ENCODE data around the gene RXRA.

The RXRA gene

DNA sequence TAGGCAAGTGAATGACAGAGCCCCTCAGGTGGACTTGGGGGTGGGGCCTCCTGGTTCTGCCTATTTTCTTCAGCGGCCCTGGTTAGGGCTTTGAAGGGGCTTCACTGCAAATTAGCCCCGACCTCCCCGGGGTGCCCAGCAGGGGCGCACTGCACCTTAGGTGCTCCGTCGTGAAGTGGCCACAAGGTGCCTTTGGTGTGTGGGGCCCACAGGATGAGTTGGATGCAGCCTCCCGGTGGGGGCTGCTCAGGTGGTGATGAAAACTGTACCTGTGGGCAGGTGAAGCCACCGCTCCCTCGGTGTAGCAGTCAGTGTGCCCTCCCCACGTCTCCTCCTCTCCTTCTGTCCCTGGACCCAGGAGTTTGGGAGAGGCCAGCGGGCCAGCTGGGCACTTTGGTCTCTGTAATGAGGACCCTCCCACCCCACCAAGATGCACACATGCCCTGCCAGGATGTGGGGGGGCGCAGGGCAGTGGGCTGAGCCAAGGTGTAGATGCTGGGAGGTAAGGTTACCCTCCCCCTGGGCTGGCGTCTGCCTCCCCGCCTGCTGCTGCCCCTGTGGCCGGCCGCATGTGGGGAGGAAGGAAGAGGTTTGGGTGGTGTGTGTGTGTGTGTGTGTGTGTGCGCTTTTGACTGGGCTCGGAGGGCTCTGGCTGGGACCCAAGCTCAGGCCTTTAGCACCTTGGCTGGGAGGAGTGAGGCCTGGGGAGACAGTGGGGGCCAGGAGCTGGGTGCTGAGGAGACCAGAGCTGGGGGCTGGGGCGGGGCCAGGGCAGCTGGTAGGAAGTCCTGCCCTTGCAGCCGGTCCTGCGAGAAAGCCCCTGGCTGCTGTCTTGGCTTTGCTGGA, 55.6 kb downstream of the RXRA start:
- TF ChIP-seq, protein P1, sequence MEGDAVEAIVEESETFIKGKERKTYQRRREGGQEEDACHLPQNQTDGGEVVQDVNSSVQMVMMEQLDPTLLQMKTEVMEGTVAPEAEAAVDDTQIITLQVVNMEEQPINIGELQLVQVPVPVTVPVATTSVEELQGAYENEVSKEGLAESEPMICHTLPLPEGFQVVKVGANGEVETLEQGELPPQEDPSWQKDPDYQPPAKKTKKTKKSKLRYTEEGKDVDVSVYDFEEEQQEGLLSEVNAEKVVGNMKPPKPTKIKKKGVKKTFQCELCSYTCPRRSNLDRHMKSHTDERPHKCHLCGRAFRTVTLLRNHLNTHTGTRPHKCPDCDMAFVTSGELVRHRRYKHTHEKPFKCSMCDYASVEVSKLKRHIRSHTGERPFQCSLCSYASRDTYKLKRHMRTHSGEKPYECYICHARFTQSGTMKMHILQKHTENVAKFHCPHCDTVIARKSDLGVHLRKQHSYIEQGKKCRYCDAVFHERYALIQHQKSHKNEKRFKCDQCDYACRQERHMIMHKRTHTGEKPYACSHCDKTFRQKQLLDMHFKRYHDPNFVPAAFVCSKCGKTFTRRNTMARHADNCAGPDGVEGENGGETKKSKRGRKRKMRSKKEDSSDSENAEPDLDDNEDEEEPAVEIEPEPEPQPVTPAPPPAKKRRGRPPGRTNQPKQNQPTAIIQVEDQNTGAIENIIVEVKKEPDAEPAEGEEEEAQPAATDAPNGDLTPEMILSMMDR (IDR thresholded peaks at IDR 0.05; ENCODE audit: borderline replicate concordance, control extremely low read depth, extremely low read depth, insufficient read depth, missing control alignments): peak; percentile 9
- DNase-seq (ENCODE audit: low spot score): peak; percentile 71
- in situ Hi-C loops (cut with MboI; ENCODE audit: low sequenced_read_pairs, unreplicated experiment): no loop called here

DNA sequence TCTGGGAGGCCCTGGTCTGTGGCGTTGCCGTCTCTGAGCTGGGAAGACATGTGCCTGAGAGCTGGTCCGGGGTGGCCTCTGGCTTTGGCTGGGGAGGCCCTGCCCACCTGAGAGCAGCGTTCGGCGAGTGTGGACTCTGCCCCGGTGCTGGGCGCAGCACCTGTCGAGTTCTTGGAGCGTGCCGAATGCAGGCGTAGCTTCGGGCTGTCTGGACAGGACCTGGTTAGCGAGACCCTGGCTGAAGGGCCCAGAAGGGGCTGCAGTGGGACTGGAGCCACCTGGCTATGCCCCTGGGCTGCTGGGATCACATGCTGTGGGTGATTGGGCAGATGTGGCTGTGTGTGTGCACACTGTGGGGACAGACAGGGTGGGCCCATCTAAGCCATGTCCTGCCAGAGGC, 56.5 kb downstream of the RXRA start:
- TF ChIP-seq, protein P1 (IDR thresholded peaks at IDR 0.05; ENCODE audit: borderline replicate concordance, control extremely low read depth, extremely low read depth, insufficient read depth, missing control alignments): no peak
- no peak for DNase-seq (ENCODE audit: low spot score)
- in situ Hi-C loops (cut with MboI; ENCODE audit: low sequenced_read_pairs, unreplicated experiment): no loop called here

DNA sequence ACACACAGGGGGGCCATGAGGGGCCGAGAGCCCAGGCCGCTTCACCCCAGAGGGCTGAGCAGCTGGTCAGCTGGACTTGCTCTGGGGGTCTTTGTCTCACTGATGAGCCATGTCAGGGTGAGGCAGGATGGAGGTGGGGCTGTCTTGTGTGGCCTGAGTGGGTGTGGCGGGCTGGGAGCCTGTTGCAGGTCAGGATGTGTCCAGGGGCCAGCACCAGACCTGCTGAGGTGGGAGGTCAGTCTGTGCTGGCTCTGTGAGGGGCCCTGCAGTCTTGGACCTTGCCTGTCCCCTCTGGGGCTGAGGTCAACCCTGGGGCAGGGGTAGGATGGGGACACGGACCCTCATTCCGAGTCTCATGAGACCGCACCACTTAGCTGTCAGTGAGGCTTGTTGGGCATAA, 56.9 kb downstream of the RXRA start:
- TF ChIP-seq, protein P1 (IDR thresholded peaks at IDR 0.05; ENCODE audit: borderline replicate concordance, control extremely low read depth, extremely low read depth, insufficient read depth, missing control alignments): no peak
- no peak for DNase-seq (ENCODE audit: low spot score)
- in situ Hi-C loops (cut with MboI; ENCODE audit: low sequenced_read_pairs, unreplicated experiment): no loop called here

DNA sequence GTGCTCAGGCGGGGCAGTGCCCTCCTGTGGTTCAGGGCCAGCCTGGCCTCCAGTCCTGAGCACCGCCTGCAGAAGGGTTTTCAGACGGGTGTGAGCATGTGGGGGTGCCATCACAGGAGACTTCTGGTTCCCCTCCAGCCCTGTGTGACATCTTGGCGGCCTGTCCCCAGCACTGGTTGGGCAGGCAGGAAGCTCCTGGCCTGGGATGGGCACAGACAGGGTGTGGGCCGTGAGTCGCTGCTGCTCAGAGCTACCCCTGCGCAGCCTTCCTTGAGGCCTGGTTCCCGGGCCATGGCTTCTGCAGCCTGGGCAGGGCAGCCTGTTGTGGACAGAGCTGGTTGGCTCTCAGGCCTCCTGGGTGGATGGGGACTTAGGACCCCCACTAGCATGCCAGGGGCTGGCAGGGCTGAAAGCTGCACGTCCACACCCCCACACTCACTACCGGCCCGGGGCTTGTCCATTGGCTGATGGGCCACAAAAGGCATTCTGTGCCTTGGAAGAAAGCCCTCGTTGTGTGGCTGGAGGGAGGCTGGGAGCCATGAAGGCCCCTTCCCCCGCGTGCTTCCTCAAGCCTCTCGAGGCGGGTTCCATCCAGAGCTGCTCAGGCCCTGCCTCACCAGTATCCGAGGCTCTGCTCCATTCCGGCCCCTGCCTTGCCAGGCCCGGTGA, 58.7 kb downstream of the RXRA start:
- no peak for DNase-seq (ENCODE audit: low spot score)
- in situ Hi-C loops (cut with MboI; ENCODE audit: low sequenced_read_pairs, unreplicated experiment): no loop called here
- TF ChIP-seq, protein P1 (IDR thresholded peaks at IDR 0.05; ENCODE audit: borderline replicate concordance, control extremely low read depth, extremely low read depth, insufficient read depth, missing control alignments): no peak

DNA sequence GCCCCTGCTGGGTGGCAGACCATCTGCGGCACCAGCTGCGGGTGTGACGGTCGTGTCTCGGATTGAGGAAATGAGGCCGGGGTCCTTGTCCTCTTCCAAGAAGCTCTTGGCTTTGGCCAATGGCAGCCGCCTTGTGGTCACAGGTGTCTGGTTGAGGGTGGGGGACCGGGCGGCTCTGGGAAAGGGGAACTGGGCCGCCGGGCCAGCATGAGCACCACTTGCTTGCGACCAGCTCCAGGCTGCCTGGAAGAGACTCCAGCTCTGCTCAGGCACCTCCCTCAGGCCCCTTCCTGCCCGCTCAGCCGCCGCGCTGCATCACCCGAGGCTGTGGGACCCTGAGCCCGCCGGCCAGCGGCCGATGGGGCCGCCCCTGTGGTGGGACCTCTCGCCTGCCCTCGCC, 59.7 kb downstream of the RXRA start:
- in situ Hi-C loops (cut with MboI; ENCODE audit: low sequenced_read_pairs, unreplicated experiment): no loop called here
- no peak for DNase-seq (ENCODE audit: low spot score)
- TF ChIP-seq, protein P1 (IDR thresholded peaks at IDR 0.05; ENCODE audit: borderline replicate concordance, control extremely low read depth, extremely low read depth, insufficient read depth, missing control alignments): no peak

DNA sequence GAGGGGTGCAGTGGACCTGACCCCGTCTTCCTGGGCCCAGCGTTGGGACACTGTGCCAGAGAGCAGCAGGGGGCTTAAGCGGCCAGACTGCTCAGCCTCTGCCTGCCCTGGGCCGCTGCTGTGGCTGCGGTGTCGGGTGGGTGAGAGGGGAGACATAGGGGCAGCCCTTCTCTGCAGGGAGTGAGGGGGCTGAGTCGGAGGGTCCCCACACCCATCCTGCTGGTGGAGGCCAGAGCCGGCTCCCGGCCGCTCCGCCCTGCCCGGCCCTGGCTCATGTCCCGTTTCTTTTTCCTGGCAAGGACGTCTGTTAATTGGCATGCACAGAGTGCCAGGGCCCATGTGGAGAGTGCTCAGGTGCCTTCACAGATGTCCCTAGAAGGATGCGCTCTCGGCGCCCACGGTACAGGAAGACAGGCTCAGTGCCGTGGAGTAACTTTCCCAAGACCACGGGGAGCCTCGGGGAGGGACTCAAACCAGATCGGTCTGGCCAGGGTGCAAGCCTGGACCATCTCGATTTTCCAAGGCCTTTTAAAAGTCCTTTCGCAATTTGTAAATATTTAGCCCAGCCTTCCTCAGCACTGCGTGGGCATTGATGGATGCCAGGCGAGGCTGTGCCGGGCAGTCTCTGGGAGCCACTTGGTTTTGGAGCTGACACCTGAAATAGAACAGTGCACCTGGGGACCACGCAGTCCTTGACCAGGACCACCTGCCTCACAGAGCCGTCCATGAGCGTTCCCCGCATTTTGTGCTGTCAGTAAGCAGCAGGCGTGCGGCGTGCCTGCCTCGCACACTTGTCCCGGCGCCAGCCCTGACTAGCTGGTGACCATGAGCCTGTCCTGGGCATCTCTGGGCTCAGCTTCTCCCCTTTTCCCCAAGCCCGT, 60.9 kb downstream of the RXRA start:
- TF ChIP-seq, protein P1 (IDR thresholded peaks at IDR 0.05; ENCODE audit: borderline replicate concordance, control extremely low read depth, extremely low read depth, insufficient read depth, missing control alignments): no peak
- DNase-seq (ENCODE audit: low spot score): no peak
- in situ Hi-C loops (cut with MboI; ENCODE audit: low sequenced_read_pairs, unreplicated experiment): no loop called here
